Lower leg skin (tissue), 4 donors: ENCODE results near the gene THRA. TPM values are rescaled to one million over a fixed set of nuclear protein-coding genes. Genes with fewer than 3 reads are reported as not detected.
A peak's percentile ranks its signal among the peaks of the same experiment; 100 is the strongest.
"Not testable (repeated sequence)": the region's sequence is repeated elsewhere in the genome, so short reads cannot be mapped to it uniquely, and the experiment has no call there.

ENCODE experiments used
- DNase-seq, 2 donors: peaks; one replicate each; pipeline ENCODE4 v3.0.0-alpha.2; 2019; ENCODE audit warnings: low spot score in 2 of 2
- H3K4me3 ChIP-seq: fragments of 200-600 bp; sonication (generic); 2 replicates; pipeline ENCODE4 v1.5.1; 2017; ENCODE audit warnings: mild to moderate bottlenecking, low read depth; ENCODE audit not compliant: poor library complexity, severe bottlenecking
- CTCF ChIP-seq, 3 donors: fragments of 450-650 bp; IDR thresholded peaks; one replicate each; pipeline ENCODE4 v1.5.1; 2016; ENCODE audit warnings: antibody characterized with exemption in 3 of 3, mild to moderate bottlenecking in 3 of 3, moderate library complexity in 2 of 3
- POLR2A ChIP-seq, 2 donors: fragments of 450-650 bp; IDR thresholded peaks; one replicate each; pipeline ENCODE4 v1.6.1; 2016 to 2017; ENCODE audit warnings: antibody characterized with exemption in 2 of 2, mild to moderate bottlenecking in 1 of 2, moderate library complexity in 1 of 2
- WGBS, 2 donors: methylation state at CpG; one replicate each; pipeline ENCODE4 v1.1.5; 2018; 5-methylcytosine and 5-hydroxymethylcytosine counted together
- intact Hi-C: fragments of 100-400 bp; cut with DNase I; formaldehyde crosslinking; loops from one replicate; pipeline ENCODE4 v1.15.0; 2023; ENCODE audit warnings: low total_unique reads
- microRNA-seq, 2 donors: library from miRNA; unstranded; fragments of <30 nt; microRNA quantifications; one replicate each; pipeline ENCODE4, GENCODE V29; 2016; ENCODE audit warnings: borderline replicate concordance in 2 of 2, borderline number of aligned reads in 1 of 2
- total RNA-seq, 4 donors: library from RNA; depleted of rRNA; stranded (reverse); fragments of >200 nt; gene quantifications; one replicate each; pipeline ENCODE4 v1.1.0, GENCODE V29; 2016

THRA gene
- total RNA-seq, 4 donors from 2014 or later = 28.2 to 56.8 (median 42.6) TPM

- no peak overlapping the region for H3K4me3 ChIP-seq
- WGBS, 2 donors = 83 to 84% methylated on average over 7 of the region's 7 CpGs
- TF ChIP-seq POLR2A (IDR thresholded peaks at IDR 0.05) (no peak), CTCF (IDR thresholded peaks at IDR 0.05) (no peak)
- no peak for DNase-seq
- intact Hi-C loops = no loop called here
Measured at GRCh38 chr17:40134184-40134583, 71.4 kb downstream of the THRA start.

GRCh38 chr17:40135817-40136216 is 73.1 kb downstream of the THRA start:
- WGBS, 2 donors = 92 to 94% methylated on average over 3 of the region's 3 CpGs
- no peak for TF ChIP-seq POLR2A (IDR thresholded peaks at IDR 0.05)
- intact Hi-C loops = no loop called here
- no peak overlapping the region for H3K4me3 ChIP-seq
- no peak for DNase-seq

- peak overlapping the region; percentile 36 for H3K4me3 ChIP-seq
- no peak for TF ChIP-seq POLR2A (IDR thresholded peaks at IDR 0.05)
- no peak for TF ChIP-seq CTCF (IDR thresholded peaks at IDR 0.05)
- intact Hi-C loops = no loop called here
- 3 to 14% methylated on average over 14 of the region's 14 CpGs for WGBS, 2 donors
- no peak for DNase-seq
Measured at GRCh38 chr17:40139566-40140058, 76.8 kb downstream of the THRA start.

GRCh38 chr17:40143166-40143565 is 80.4 kb downstream of the THRA start:
- 93 to 95% methylated on average over 3 of the region's 3 CpGs for WGBS, 2 donors
- intact Hi-C loops, H3K4me3 ChIP-seq, DNase-seq: not testable (repeated sequence)

Small RNAs within 50 kb of the gene (microRNA-seq; reads per million reads assigned to microRNA genes)
- 0 reads per million in 2 donors for gene MIR6884

Other genes with a start within 250 kb of the THRA start
- gene IKZF3, start 198.7 kb upstream of the THRA start, total RNA-seq = 1 to 10 TPM in 1 of 4 donors, under 1 TPM in 3; 0.89 to 1.8 (median 0.97) TPM
- gene ZPBP2, start 194.8 kb upstream of the THRA start, total RNA-seq = not detected
- 10 to 100 TPM in 1 of 4 donors, 1 to 10 TPM in 3; 4.8 to 34.2 (median 7.7) TPM for gene GSDMB, start 144.3 kb upstream of the THRA start, total RNA-seq
- gene ORMDL3, start 135.4 kb upstream of the THRA start, total RNA-seq = 10 to 100 TPM; 58.1 to 84.0 (median 70.0) TPM
- gene LRRC3C, start 135.2 kb upstream of the THRA start, total RNA-seq = under 1 TPM in 1 of 4 donors, not detected in 3; 0.52 TPM
- 100 to 1,000 TPM; 146 to 271 (median 163) TPM for gene GSDMA, start 100.0 kb upstream of the THRA start, total RNA-seq
- 100 to 1,000 TPM; 106 to 154 (median 129) TPM for gene PSMD3, start 82.2 kb upstream of the THRA start, total RNA-seq
- gene CSF3, start 47.5 kb upstream of the THRA start, total RNA-seq = under 1 TPM in 2 of 4 donors, not detected in 2; 0.21 to 0.45 TPM
- 10 to 100 TPM; 47.2 to 88.9 (median 62.9) TPM for gene MED24, start 8.6 kb upstream of the THRA start, total RNA-seq
- gene NR1D1, start 37.6 kb downstream of the THRA start, total RNA-seq = 100 to 1,000 TPM; 111 to 194 (median 148) TPM
- 100 to 1,000 TPM in 1 of 4 donors, 10 to 100 TPM in 3; 70.6 to 117 (median 82.4) TPM for gene MSL1, start 59.0 kb downstream of the THRA start, total RNA-seq
- 10 to 100 TPM; 32.3 to 58.1 (median 53.0) TPM for gene CASC3, start 77.6 kb downstream of the THRA start, total RNA-seq
- gene RAPGEFL1, start 114.5 kb downstream of the THRA start, total RNA-seq = 100 to 1,000 TPM; 273 to 467 (median 316) TPM
- gene WIPF2, start 156.3 kb downstream of the THRA start, total RNA-seq = 10 to 100 TPM; 14.5 to 24.3 (median 18.5) TPM
- gene CDC6, start 224.9 kb downstream of the THRA start, total RNA-seq = 1 to 10 TPM in 2 of 4 donors, under 1 TPM in 2; 0.42 to 1.6 (median 1.0) TPM
- gene RARA, start 246.2 kb downstream of the THRA start, total RNA-seq = 10 to 100 TPM; 18.1 to 38.0 (median 25.2) TPM